ENCODE results near the gene CDIP1.
A peak's percentile ranks its signal among the peaks of the same experiment; 100 is the strongest.

The CDIP1 gene

DNA sequence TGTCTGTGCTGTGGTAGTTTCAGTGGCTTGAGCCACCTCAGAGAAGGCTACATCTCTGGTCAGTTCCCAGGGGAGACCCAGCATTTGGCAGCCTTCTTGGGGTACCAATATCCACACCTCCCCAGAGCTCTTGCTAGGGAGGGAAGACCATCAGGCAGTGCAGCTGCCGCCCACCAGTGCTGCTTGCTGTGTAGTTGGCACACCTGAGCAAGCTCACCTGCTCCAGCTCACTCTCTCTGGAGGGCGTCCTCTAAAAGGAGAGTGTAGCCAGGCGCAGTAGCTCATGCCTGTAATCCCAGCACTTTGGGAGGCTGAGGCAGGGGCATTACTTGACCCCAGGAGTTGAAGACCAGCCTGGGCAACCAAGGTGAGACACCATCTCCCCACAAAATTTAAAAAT, 29.8 kb downstream of the CDIP1 start:
- Histone ChIP-seq H3K36me3 (replicated peaks; ENCODE audit: insufficient read depth, low read length) (0 out of 2 replicates have a peak, but pooled peaks cover 4% of the 10 kb centered on the region), H3K9me3 (replicated peaks; ENCODE audit: insufficient read depth, low read length) (no peaks in the 10 kb centered on the region), H3K4me1 (ENCODE audit: low read length) (peaks cover 36% of the 10 kb centered on the region), H3K4me2 (ENCODE audit: low read depth, low read length) (no peak overlapping the region), H3K9ac (ENCODE audit: low read length) (no peak overlapping the region), H3K79me2 (ENCODE audit: low read length) (peaks cover 54% of the 10 kb centered on the region), H3K4me3 (ENCODE audit: low read length) (no peak overlapping the region), H3K27ac (ENCODE audit: low read length) (no peak overlapping the region), H3F3A (ENCODE audit: insufficient read depth, low read length) (peaks cover 20% of the 10 kb centered on the region), H4K20me1 (ENCODE audit: insufficient read depth, low read length) (no peaks in the 10 kb centered on the region), H3K27me3 (replicated peaks; ENCODE audit: insufficient read depth, low read length) (no peaks in the 10 kb centered on the region), H3K9me2 (replicated peaks; ENCODE audit: insufficient read depth, low read length) (no peaks in the 10 kb centered on the region), H2AFZ (ENCODE audit: low read length) (no peak overlapping the region)
- TF ChIP-seq CTCF (IDR thresholded peaks at IDR 0.05; ENCODE audit: low read length) (no peak), EZH2 (optimal IDR thresholded peaks at IDR 0.05; ENCODE audit: low read depth, low read length) (no peak)
- no peak for DNase-seq

DNA sequence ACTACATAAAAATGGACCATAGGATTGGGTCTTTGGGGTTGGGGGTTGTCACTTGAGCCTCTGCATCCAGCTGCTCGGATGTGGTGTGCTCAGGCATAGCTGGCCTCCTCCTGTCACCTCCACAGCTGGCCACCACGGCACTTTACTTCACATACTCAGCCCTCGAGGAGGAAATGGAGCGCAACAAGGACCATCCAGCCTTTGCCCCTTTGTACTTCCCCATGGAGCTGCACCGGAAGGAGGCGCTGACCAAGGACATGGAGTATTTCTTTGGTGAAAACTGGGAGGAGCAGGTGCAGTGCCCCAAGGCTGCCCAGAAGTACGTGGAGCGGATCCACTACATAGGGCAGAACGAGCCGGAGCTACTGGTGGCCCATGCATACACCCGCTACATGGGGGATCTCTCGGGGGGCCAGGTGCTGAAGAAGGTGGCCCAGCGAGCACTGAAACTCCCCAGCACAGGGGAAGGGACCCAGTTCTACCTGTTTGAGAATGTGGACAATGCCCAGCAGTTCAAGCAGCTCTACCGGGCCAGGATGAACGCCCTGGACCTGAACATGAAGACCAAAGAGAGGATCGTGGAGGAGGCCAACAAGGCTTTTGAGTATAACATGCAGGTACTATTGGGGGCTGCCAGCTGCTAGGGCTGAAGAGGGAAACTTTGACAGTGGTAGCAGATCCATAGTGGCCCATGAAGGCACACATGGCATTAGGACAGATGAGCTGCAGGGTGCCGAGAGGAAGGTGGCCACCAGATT, 30.8 kb downstream of the CDIP1 start:
- Histone ChIP-seq H3K9ac (ENCODE audit: low read length) (no peak overlapping the region), H3K4me2 (ENCODE audit: low read depth, low read length) (no peak overlapping the region), H3K27ac (ENCODE audit: low read length) (no peak overlapping the region), H3K9me3 (replicated peaks; ENCODE audit: insufficient read depth, low read length) (no peaks in the 10 kb centered on the region), H3F3A (ENCODE audit: insufficient read depth, low read length) (peaks cover 15% of the 10 kb centered on the region), H3K36me3 (replicated peaks; ENCODE audit: insufficient read depth, low read length) (0 out of 2 replicates have a peak, but pooled peaks cover 4% of the 10 kb centered on the region), H3K9me2 (replicated peaks; ENCODE audit: insufficient read depth, low read length) (no peaks in the 10 kb centered on the region), H3K79me2 (ENCODE audit: low read length) (peaks cover 51% of the 10 kb centered on the region), H4K20me1 (ENCODE audit: insufficient read depth, low read length) (no peaks in the 10 kb centered on the region), H3K4me3 (ENCODE audit: low read length) (no peak overlapping the region), H3K27me3 (replicated peaks; ENCODE audit: insufficient read depth, low read length) (no peaks in the 10 kb centered on the region), H3K4me1 (ENCODE audit: low read length) (peaks cover 28% of the 10 kb centered on the region), H2AFZ (ENCODE audit: low read length) (no peak overlapping the region)
- no peak for DNase-seq
- TF ChIP-seq CTCF (IDR thresholded peaks at IDR 0.05; ENCODE audit: low read length) (no peak), EZH2 (optimal IDR thresholded peaks at IDR 0.05; ENCODE audit: low read depth, low read length) (no peak), EZH2phosphoT487 (IDR thresholded peaks at IDR 0.05; ENCODE audit: low read length) (no peak)

- peaks cover 27% of the 10 kb centered on the region for H3K4me1 ChIP-seq (ENCODE audit: low read length)
- TF ChIP-seq CTCF (IDR thresholded peaks at IDR 0.05; ENCODE audit: low read length) (peak; percentile 90), EZH2 (optimal IDR thresholded peaks at IDR 0.05; ENCODE audit: low read depth, low read length) (no peak)
- H3K4me2 ChIP-seq (ENCODE audit: low read depth, low read length), result peak overlapping the region; percentile 81; the same call in 1 of the 2 replicates
- no peaks in the 10 kb centered on the region for H3K9me3 ChIP-seq (replicated peaks; ENCODE audit: insufficient read depth, low read length)
- peaks cover 15% of the 10 kb centered on the region for H3F3A ChIP-seq (ENCODE audit: insufficient read depth, low read length)
- no peaks in the 10 kb centered on the region for H4K20me1 ChIP-seq (ENCODE audit: insufficient read depth, low read length)
- no peak overlapping the region for H3K4me3 ChIP-seq (ENCODE audit: low read length)
- peaks cover 48% of the 10 kb centered on the region for H3K79me2 ChIP-seq (ENCODE audit: low read length)
- H3K9ac ChIP-seq (ENCODE audit: low read length), result peak overlapping the region; percentile 49; the same call in 1 of the 2 replicates
- no peak overlapping the region for H2AFZ ChIP-seq (ENCODE audit: low read length)
- H3K9me2 ChIP-seq (replicated peaks; ENCODE audit: insufficient read depth, low read length), result no peaks in the 10 kb centered on the region
- peak overlapping the region; percentile 82; the same call in 1 of the 2 replicates for H3K27ac ChIP-seq (ENCODE audit: low read length)
- H3K27me3 ChIP-seq (replicated peaks; ENCODE audit: insufficient read depth, low read length), result no peaks in the 10 kb centered on the region
- peak; percentile 81 for DNase-seq
- 0 out of 2 replicates have a peak, but pooled peaks cover 4% of the 10 kb centered on the region for H3K36me3 ChIP-seq (replicated peaks; ENCODE audit: insufficient read depth, low read length)
Measured at GRCh38 chr16:4506450-4506849, 32.1 kb downstream of the CDIP1 start.

Data from MM.1S (cell line).